GM19395 (cell line): ENCODE measurements around the gene NUAK2.
"Not testable (repeated sequence)": the region's sequence is repeated elsewhere in the genome, so short reads cannot be mapped to it uniquely, and the experiment has no call there.

Experiments used
- ATAC-seq: cut with Tn5 transposase; IDR thresholded peaks from one replicate; pipeline ENCODE4 v1.9.1; 2021; ENCODE audit warnings: mild to moderate bottlenecking, moderate library complexity; ENCODE audit not compliant: unreplicated experiment

Gene NUAK2

DNA sequence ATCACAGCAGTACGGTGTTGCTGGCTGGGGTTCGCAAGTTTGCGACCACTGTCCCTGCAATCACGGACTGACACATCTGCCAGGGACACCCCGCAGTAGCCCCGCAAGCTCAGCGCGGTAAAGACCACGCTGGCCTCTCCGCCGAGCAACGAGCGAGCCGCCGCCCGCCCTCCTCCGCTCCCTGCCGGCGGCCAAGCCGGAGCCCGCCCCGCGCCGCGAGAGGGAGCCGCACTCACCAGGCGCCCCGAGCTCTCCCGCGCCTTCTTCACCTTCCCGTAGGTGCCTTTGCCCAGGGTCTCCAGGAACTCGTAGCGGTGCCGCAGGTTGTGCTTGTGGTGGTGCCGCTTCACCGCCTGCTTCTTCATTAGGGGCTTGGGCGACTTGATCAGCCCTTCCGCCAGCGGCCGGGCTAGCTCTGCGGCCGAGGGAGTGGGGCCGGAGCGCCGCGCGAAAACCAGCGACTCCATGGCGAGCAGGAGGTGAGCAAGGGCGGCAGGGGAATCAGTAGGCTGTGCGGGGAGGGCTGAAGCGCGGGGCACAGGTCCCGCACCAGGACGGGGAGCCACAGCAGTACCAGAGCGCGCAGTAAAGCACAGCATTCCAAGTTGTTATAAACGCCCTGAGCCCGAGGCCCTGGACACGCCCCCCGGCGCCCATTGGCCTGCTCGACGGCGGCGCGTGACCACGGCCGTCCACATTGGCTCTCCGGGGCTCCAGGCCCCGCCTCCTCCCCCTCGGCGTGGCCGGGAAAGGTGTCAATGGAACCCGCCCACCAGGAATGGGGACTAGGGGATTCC lies at the start of gene NUAK2:
Gene NUAK2, minus strand, starts transcription at position 584 of the 797 bp plus-strand sequence. Its CDS starts 117 bp downstream, at position 467.
- ATAC-seq, result no peak

DNA sequence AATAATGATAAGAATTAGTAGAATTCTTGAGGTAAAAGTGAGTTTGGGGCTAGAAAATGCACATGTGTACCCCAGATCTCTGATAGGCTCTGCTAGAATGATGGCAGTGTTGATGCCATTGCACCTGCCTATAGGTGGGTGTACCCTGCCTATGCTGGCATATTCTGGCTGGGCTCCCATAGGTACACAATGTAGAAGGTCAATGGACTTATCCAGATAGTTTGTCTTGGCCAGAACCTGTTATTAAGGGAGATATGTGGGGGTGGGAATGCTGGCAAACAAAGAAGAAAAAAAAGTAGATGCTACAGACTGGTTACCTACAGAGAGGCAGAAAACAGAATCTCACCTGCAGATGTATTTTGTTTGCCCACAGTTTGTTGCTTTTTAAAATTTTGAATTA lies 49.2 kb upstream of the NUAK2 start:
- no peak for ATAC-seq

GRCh38 chr1:205369701-205370123 lies 48.2 kb upstream of the NUAK2 start:
- no peak for ATAC-seq

DNA sequence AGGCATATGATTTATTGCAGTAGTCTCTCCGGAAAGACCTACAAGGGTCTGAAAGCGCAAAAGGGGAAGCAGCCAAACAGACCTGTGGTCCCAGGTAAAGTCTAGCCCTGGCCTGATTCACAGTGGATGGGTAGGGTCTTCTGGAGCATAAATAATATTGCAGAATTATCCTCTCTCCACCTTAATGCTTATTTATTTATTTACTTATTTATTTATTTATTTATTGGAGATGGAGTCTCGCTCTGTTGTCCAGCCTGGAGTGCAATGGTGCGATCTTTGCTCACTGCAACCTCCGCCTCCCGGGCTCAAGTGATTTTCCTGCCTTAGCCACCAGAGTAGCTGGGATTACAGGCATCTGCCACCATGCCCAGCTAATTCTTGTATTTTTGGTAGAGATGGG lies 46.9 kb upstream of the NUAK2 start:
- ATAC-seq, result no peak

DNA sequence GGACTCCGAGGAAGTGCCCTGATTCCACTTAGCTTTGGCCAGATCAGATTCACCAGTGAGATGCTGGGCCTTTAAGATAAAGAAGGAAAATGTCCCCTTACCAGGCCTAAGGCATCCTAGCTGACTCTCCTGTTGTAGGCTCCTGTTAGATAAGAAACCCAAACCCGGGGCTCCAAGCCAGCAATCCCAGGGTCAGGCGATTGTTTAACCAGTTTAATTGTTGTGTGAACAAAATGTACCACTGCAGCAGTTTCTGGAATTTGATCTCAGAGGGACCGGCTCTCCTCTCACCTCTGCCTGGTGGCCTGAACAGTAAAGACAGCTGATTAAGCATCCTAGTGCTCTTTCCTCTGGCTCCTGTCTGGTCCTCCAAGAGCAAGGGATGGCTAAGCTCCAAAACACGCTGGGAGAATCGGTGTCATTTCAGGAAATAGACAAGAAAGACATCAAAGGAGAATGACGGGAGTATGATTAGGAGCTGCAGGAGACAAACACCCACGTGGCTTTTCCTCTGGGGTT lies 44.5 kb upstream of the NUAK2 start:
- no peak for ATAC-seq

- ATAC-seq, result not testable (repeated sequence)
Observed at GRCh38 chr1:205365086-205365485, 43.5 kb upstream of the NUAK2 start.

- ATAC-seq, result no peak
Observed at GRCh38 chr1:205360891-205361290, 39.3 kb upstream of the NUAK2 start.

GRCh38 chr1:205359771-205360565 lies 38.4 kb upstream of the NUAK2 start:
- ATAC-seq, result no peak

- no peak for ATAC-seq
Observed at GRCh38 chr1:205358579-205358978, 37.0 kb upstream of the NUAK2 start.

- no peak for ATAC-seq
Observed at GRCh38 chr1:205357567-205357966, 36.0 kb upstream of the NUAK2 start.

DNA sequence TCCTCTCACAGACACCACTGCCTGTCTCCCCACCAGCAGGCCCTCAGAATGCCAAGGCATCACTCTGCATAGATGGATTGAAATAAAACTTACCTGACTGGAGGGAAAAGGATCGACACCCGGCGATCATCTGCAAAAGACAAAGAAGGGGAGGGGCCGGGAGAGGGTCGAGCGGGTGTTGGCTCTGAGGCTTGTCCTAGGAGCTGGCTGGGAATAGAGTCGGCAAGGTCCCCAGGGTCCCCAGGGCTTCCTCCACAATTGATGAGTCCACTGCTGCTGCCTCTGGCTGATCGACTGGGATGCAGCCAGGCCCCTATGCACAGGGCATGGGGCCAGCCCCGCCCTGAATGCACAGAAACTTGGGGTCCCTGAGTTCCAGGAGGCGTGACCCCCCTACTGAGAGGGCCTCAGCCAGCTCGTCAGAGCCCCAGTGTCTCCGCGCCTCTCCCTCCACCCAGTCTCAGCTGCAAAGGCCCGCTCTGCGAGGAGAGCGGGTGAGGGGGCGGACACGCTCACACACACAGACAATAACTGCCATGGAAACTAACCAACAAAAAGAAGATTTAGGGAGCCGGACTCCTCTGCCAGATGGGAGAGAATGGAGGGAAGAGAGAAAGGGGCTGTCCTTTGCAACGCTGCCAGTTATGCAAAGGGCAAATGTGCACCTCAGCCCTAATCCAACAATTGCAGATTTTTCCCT lies 35.0 kb upstream of the NUAK2 start, which contains the start of gene KLHDC8A:
Gene KLHDC8A, minus strand, starts transcription at position 483 of the 700 bp plus-strand sequence. CDS start 13,318 bp downstream, outside the sequence.
- ATAC-seq, result no peak

GRCh38 chr1:205355075-205355453 lies 33.5 kb upstream of the NUAK2 start:
- no peak for ATAC-seq

DNA sequence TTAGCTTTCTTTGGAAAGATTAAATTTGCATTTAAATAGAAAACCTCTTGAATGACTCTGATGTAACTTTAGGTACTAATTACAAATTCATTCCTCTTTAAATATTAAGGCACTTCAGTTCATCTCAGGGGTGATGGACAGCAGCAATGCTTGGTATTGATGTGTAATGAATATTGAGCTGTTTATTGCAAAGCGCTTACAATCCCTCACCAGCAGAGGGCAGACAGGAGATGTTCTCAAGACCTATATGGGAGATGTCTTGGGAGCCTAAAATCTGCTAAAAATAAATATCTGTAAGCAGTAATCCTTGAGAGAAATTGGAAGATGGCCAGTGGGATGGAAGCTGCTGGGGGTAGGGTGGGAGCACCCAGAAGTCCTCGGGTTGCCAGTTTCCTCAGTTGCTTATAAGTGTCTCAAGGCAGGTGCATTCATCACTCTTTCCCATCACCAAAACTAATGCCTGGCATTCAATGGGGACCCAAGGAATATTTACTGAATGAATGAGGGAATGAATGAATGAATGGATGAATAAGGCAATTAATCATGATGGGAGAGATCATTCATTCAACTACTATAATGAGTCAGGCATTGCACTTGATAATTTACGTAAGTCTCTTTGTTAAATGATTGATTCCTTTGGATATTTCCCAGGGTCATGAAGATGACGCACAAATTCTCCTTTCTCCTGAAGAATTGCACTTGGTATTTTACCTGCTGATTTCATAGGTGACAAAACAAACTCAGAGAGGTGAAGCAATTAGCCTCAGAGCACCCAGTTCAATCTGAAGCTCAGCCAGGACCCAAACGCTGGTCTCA lies 32.9 kb upstream of the NUAK2 start:
- ATAC-seq, result no peak

DNA sequence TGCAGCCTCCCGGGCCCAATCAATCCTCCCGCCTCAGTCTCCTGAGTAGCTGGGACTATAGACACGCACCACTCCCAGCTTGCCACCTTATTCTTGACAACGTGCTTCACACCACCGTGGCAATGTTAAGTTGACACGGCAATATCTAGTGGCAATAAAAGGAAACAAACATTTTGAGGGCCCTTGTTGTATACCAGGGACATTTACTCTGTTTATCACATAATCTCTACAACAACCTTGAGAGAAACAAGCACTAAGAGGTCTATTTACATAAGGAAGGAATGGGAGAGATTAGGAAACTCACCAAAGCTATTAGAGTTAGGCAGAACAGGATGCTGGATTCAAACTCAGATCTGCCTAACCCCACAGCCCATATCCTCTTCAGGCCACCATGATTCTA lies 32.1 kb upstream of the NUAK2 start:
- no peak for ATAC-seq

GRCh38 chr1:205353191-205353590 lies 31.6 kb upstream of the NUAK2 start:
- no peak for ATAC-seq

DNA sequence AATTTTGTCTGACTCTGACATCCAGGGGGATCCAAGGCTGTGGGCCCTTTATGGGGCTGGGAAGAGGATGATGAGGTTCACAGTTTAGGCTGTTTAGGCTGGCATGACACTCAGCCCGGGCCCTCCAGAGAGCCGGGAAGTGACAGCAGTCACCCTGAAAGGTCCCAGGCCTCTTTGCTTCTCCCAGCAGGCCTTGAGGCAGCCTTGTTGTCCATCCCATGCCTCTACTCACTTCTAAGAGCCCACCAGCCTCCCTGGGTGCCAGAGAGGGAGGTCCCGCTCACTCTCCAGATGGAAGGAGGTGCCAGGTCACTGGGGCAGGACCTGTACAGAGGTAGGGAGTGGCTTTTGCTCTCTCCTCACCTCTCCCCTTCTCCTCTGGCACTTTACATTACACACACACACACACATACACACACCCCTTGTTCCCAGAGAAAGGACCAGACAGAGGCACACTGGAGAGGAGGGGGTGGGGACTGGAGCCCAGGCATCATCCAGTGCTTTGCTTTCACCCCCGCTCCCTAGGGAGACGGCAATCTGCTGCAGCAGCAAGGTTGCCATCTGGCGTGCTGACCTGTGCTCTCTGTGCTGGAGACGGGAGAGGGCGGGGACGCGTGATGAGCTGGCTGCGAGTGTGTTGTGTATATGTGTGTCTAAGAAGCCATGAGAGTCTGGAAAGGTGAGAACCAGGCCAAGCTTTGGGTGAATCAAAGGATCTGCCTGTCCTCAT lies 30.6 kb upstream of the NUAK2 start:
- no peak for ATAC-seq

DNA sequence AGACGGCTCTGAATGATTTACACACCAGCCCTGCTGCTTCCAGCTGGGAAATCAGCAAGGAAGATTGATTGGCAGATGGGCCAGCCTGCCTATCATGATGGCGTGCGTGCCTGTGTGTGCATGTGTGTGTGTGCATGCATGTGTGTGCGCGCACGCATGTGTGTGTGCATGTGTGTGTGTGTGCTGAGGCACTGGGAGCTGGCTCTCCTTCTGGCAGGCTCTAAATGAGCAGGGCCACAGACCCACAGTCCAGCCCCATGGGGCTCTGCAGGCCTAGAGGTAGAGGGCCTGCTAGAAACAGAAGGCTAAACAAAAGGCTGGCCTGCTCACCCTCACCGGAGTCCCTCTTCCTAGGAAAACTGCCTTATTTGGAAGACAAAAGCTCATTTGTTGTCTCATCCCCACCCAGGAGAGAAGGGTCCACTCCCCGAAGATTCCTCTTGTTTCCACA lies 29.2 kb upstream of the NUAK2 start:
- no peak for ATAC-seq

- no peak for ATAC-seq
Observed at GRCh38 chr1:205350124-205350523, 28.6 kb upstream of the NUAK2 start.
